Mesenchymal stem cell (in vitro differentiated cells and primary cell): ENCODE measurements around the gene SCGB1A1.

Source experiments
- DNase-seq: peaks from one replicate; pipeline ENCODE4 v3.0.0-alpha.2; 2013
- H2AFZ ChIP-seq: one replicate; pipeline ENCODE4 v1.6.1; 2013; ENCODE audit warnings: low read depth, mild to moderate bottlenecking, control low read depth, inconsistent platforms, low read length, moderate library complexity
- H2AK5ac ChIP-seq: 2 replicates; pipeline ENCODE4 v1.6.1; 2013; ENCODE audit warnings: low read length, moderate library complexity, mild to moderate bottlenecking, inconsistent platforms; ENCODE audit not compliant: severe bottlenecking
- H2BK120ac ChIP-seq: one replicate; pipeline ENCODE4 v1.6.1; 2013; ENCODE audit warnings: low read depth, mild to moderate bottlenecking, inconsistent platforms, low read length, moderate library complexity
- H2BK12ac ChIP-seq, 2 experiments: one replicate each; pipeline ENCODE4 v1.6.1; 2013; ENCODE audit warnings: inconsistent platforms in 2 of 2, low read length in 2 of 2, mild to moderate bottlenecking in 2 of 2, moderate library complexity in 2 of 2, control low read depth in 1 of 2
- H2BK15ac ChIP-seq: one replicate; pipeline ENCODE4 v1.6.1; 2013; ENCODE audit warnings: mild to moderate bottlenecking, low read depth, inconsistent platforms; ENCODE audit not compliant: poor library complexity, severe bottlenecking
- H2BK5ac ChIP-seq: 2 replicates; pipeline ENCODE4 v1.6.1; 2013; ENCODE audit warnings: low read depth, mild to moderate bottlenecking, low read length, control low read depth, inconsistent platforms; ENCODE audit not compliant: poor library complexity, severe bottlenecking
- H3K14ac ChIP-seq, 2 experiments: one replicate each; pipeline ENCODE4 v1.6.1; 2013; ENCODE audit warnings: inconsistent platforms in 2 of 2, low read length in 2 of 2, control low read depth in 1 of 2, mild to moderate bottlenecking in 1 of 2, moderate library complexity in 1 of 2
- H3K18ac ChIP-seq, 2 experiments: one replicate each; pipeline ENCODE4 v1.6.1; 2013; ENCODE audit warnings: inconsistent platforms in 2 of 2, low read length in 2 of 2, control low read depth in 1 of 2, low read depth in 1 of 2, mild to moderate bottlenecking in 1 of 2
- H3K23ac ChIP-seq, 2 experiments: one replicate each; pipeline ENCODE4 v1.6.1; 2013; ENCODE audit warnings: inconsistent platforms in 2 of 2, low read length in 2 of 2, mild to moderate bottlenecking in 2 of 2, moderate library complexity in 2 of 2, control low read depth in 1 of 2
- H3K27ac ChIP-seq: 2 replicates; pipeline ENCODE4 v1.5.1; 2013; ENCODE audit warnings: mild to moderate bottlenecking, moderate library complexity, low read length, control low read depth, inconsistent platforms; ENCODE audit not compliant: poor library complexity, severe bottlenecking
- H3K27me3 ChIP-seq, 2 experiments: 2 replicates each; pipeline versions ENCODE4 v1.6.1 to v1.7.0; 2013; ENCODE audit warnings: low read length in 2 of 2, mild to moderate bottlenecking in 2 of 2, moderate library complexity in 2 of 2, control low read depth in 1 of 2, inconsistent platforms in 1 of 2; ENCODE audit not compliant: control insufficient read depth in 1 of 2, insufficient read depth in 1 of 2
- H3K36me3 ChIP-seq, 2 experiments: 2 replicates each; pipeline versions ENCODE4 v1.6.1 to v1.7.0; 2013; ENCODE audit warnings: low read length in 2 of 2, control low read depth in 1 of 2, inconsistent platforms in 1 of 2, low read depth in 1 of 2, mild to moderate bottlenecking in 1 of 2; ENCODE audit not compliant: insufficient read depth in 2 of 2, control insufficient read depth in 1 of 2
- H3K4ac ChIP-seq, 2 experiments: one replicate each; pipeline ENCODE4 v1.6.1; 2013; ENCODE audit warnings: inconsistent platforms in 2 of 2, low read length in 2 of 2, mild to moderate bottlenecking in 2 of 2, moderate library complexity in 2 of 2, control low read depth in 1 of 2, low read depth in 1 of 2
- H3K4me1 ChIP-seq: 2 replicates; pipeline ENCODE4 v1.6.1; 2013; ENCODE audit warnings: low read depth, low read length, control low read depth; ENCODE audit not compliant: control insufficient read depth, insufficient read depth
- H3K4me2 ChIP-seq: 2 replicates; pipeline ENCODE4 v1.6.1; 2013; ENCODE audit warnings: low read length, mild to moderate bottlenecking, inconsistent platforms; ENCODE audit not compliant: poor library complexity, severe bottlenecking
- H3K4me3 ChIP-seq, 2 experiments: 2 replicates each; pipeline versions ENCODE4 v1.5.1 to v1.7.0; 2013; ENCODE audit warnings: low read length in 2 of 2, mild to moderate bottlenecking in 2 of 2, control low read depth in 1 of 2, low read depth in 1 of 2; ENCODE audit not compliant: insufficient read depth in 1 of 2
- H3K79me1 ChIP-seq: replicated peaks from 2 replicates; pipeline ENCODE4 v1.6.1; 2013; ENCODE audit warnings: mild to moderate bottlenecking, control low read depth, low read length, inconsistent platforms; ENCODE audit not compliant: poor library complexity, severe bottlenecking
- H3K9ac ChIP-seq: 2 replicates; pipeline ENCODE4 v1.7.0; 2013; ENCODE audit warnings: mild to moderate bottlenecking, low read length, moderate library complexity
- H3K9me3 ChIP-seq: 2 replicates; pipeline ENCODE4 v1.7.0; 2013; ENCODE audit warnings: mild to moderate bottlenecking, low read length; ENCODE audit not compliant: control insufficient read depth
- H4K8ac ChIP-seq: one replicate; pipeline ENCODE4 v1.6.1; 2013; ENCODE audit warnings: inconsistent platforms, mild to moderate bottlenecking, low read length, moderate library complexity
- H4K91ac ChIP-seq: one replicate; pipeline ENCODE4 v1.6.1; 2013; ENCODE audit warnings: mild to moderate bottlenecking, low read length, inconsistent platforms
- WGBS: methylation state at CpG from one replicate; pipeline ENCODE4 v1.1.7; 2013; ENCODE audit warnings: mixed read lengths; 5-methylcytosine and 5-hydroxymethylcytosine counted together

SCGB1A1 gene

GRCh38 chr11:62416596-62416995 is 2.2 kb upstream of the SCGB1A1 start:
- no peak overlapping the region for H4K91ac ChIP-seq
- no peak overlapping the region for H3K4me2 ChIP-seq
- H3K4me3 ChIP-seq = no peak overlapping the region
- no peaks in the 10 kb centered on the region for H3K4me1 ChIP-seq
- H2BK5ac ChIP-seq = no peak overlapping the region
- no peak overlapping the region for H3K14ac ChIP-seq
- no peak overlapping the region for H2BK15ac ChIP-seq
- DNase-seq = no peak
- H3K79me1 ChIP-seq = no peaks in the 10 kb centered on the region
- no peak overlapping the region for H3K23ac ChIP-seq
- H3K36me3 ChIP-seq = no peaks in the 10 kb centered on the region
- H2BK12ac ChIP-seq = no peak overlapping the region
- no peak overlapping the region for H3K27ac ChIP-seq
- H2AFZ ChIP-seq = no peak overlapping the region
- H4K8ac ChIP-seq = no peak overlapping the region
- no peak overlapping the region for H2BK120ac ChIP-seq
- no peaks in the 10 kb centered on the region for H3K9me3 ChIP-seq
- peaks cover 0 to 6% of the 10 kb centered on the region in 2 experiments for H3K27me3 ChIP-seq
- H2AK5ac ChIP-seq = no peak overlapping the region
- no peak overlapping the region for H3K18ac ChIP-seq
- H3K4ac ChIP-seq = no peak overlapping the region
- 93% methylated on average over 12 of the region's 12 CpGs for WGBS
- H3K9ac ChIP-seq = no peak overlapping the region

GRCh38 chr11:62418136-62418535 is 697 bp upstream of the SCGB1A1 start:
- Histone ChIP-seq H3K4me1 (peaks cover 2% of the 10 kb centered on the region), H3K4me3 (no peak overlapping the region), H3K18ac (no peak overlapping the region), H3K27me3 (peaks cover 0 to 6% of the 10 kb centered on the region in 2 experiments), H3K14ac (no peak overlapping the region), H3K27ac (no peak overlapping the region), H3K9ac (no peak overlapping the region), H3K23ac (no peak overlapping the region), H2AK5ac (no peak overlapping the region), H3K4ac (no peak overlapping the region), H2AFZ (no peak overlapping the region), H3K9me3 (no peaks in the 10 kb centered on the region), H4K91ac (no peak overlapping the region), H2BK12ac (no peak overlapping the region), H3K36me3 (no peaks in the 10 kb centered on the region), H2BK5ac (no peak overlapping the region), H2BK15ac (no peak overlapping the region), H3K4me2 (no peak overlapping the region), H3K79me1 (no peaks in the 10 kb centered on the region), H4K8ac (peak overlapping the region; percentile 69), H2BK120ac (no peak overlapping the region)
- no peak for DNase-seq
- 85% methylated on average over 4 of the region's 5 CpGs for WGBS

- Histone ChIP-seq H3K9me3 (no peaks in the 10 kb centered on the region), H2BK12ac (no peak overlapping the region), H3K27ac (no peak overlapping the region), H3K36me3 (no peaks in the 10 kb centered on the region), H2BK120ac (no peak overlapping the region), H4K8ac (no peak overlapping the region), H3K14ac (no peak overlapping the region), H3K18ac (no peak overlapping the region), H3K9ac (peak overlapping the region; percentile 67), H3K4ac (no peak overlapping the region), H2BK15ac (no peak overlapping the region), H4K91ac (no peak overlapping the region), H3K79me1 (no peaks in the 10 kb centered on the region), H3K4me1 (peaks cover 8% of the 10 kb centered on the region), H2BK5ac (no peak overlapping the region), H2AK5ac (no peak overlapping the region), H3K23ac (no peak overlapping the region), H3K27me3 (peaks cover 0 to 6% of the 10 kb centered on the region in 2 experiments), H3K4me3 (peak overlapping the region in 1 of 2 experiments; percentile 15), H3K4me2 (no peak overlapping the region), H2AFZ (no peak overlapping the region)
- WGBS = 28% methylated on average over 2 of the region's 5 CpGs
- DNase-seq = no peak
Measured at GRCh38 chr11:62419314-62419929, 589 bp downstream of the SCGB1A1 start.

- no peak overlapping the region for H3K4me2 ChIP-seq
- WGBS = no CpG with 5 or more reads among the region's 1 CpG
Measured at GRCh38 chr11:62419943-62420342, 1.1 kb downstream of the SCGB1A1 start.

More at GRCh38 chr11:62419943-62420342, 1.1 kb downstream of the SCGB1A1 start:
- Histone ChIP-seq H2BK120ac (no peak overlapping the region), H3K9ac (peak overlapping the region; percentile 67), H3K4me1 (peaks cover 8% of the 10 kb centered on the region), H2AFZ (no peak overlapping the region), H2BK12ac (no peak overlapping the region), H2BK15ac (no peak overlapping the region), H3K9me3 (no peaks in the 10 kb centered on the region), H3K27ac (no peak overlapping the region), H3K14ac (no peak overlapping the region), H4K91ac (no peak overlapping the region), H3K23ac (no peak overlapping the region), H4K8ac (no peak overlapping the region), H3K18ac (no peak overlapping the region), H3K4ac (no peak overlapping the region), H3K79me1 (no peaks in the 10 kb centered on the region), H3K27me3 (peaks cover 0 to 6% of the 10 kb centered on the region in 2 experiments), H2BK5ac (no peak overlapping the region), H2AK5ac (no peak overlapping the region), H3K36me3 (no peaks in the 10 kb centered on the region), H3K4me3 (peak overlapping the region in 1 of 2 experiments; percentile 15)
- no peak for DNase-seq
